Panc1 (cell line): ENCODE measurements around the gene CORO2B. TPM values are rescaled to one million over a fixed set of nuclear protein-coding genes. Genes with fewer than 3 reads are reported as not detected.

ENCODE experiments used
- ATAC-seq: fragments of 200-7000 bp; cut with Tn5 transposase; 2 replicates; pipeline ENCODE4 v1.9.1; 2020; ENCODE audit warnings: mild to moderate bottlenecking, moderate library complexity
- BruUV-seq: library from RNA; stranded (reverse); fragments of 400-500 nt; replicated peaks from 2 replicates; lab custom pipeline; 2021; lab: Mats Ljungman, UMichigan
- CTCF ChIA-PET: fragments of 300-600 bp; sonication (Branson Sonifier 250); formaldehyde crosslinking; loops from one replicate; lab custom pipeline; 2022; ENCODE audit warnings: antibody characterized with exemption; lab: Charles Lee
- POLR2A ChIA-PET: fragments of 300-600 bp; sonication (Branson Sonifier 250); formaldehyde crosslinking; loops from one replicate; lab custom pipeline; 2022; ENCODE audit warnings: antibody characterized with exemption; lab: Charles Lee
- DNase-seq: peaks from one replicate; pipeline ENCODE4 v3.0.0-alpha.2; 2010; ENCODE audit warnings: low read depth, low spot score
- H3K27ac ChIP-seq: 2 replicates; pipeline ENCODE4 v1.5.1; 2011; ENCODE audit warnings: mild to moderate bottlenecking, low read length, inconsistent platforms
- H3K27me3 ChIP-seq: fragments of 200-500 bp; sonication (Bioruptor generic); 2 replicates; pipeline ENCODE4 v1.6.0; 2014; ENCODE audit warnings: low read length, inconsistent platforms; ENCODE audit not compliant: control insufficient read depth, insufficient read depth
- H3K36me3 ChIP-seq: fragments of 200-500 bp; sonication (Bioruptor generic); 2 replicates; pipeline ENCODE4 v1.5.1; 2014; ENCODE audit warnings: inconsistent platforms, mild to moderate bottlenecking, low read length, moderate library complexity; ENCODE audit not compliant: control insufficient read depth, insufficient read depth
- H3K4me1 ChIP-seq: 2 replicates; pipeline ENCODE4 v1.5.1; 2011; ENCODE audit warnings: inconsistent platforms, mild to moderate bottlenecking, low read length, moderate library complexity; ENCODE audit not compliant: control insufficient read depth, insufficient read depth
- H3K4me3 ChIP-seq, 2 experiments: 2 replicates each; pipeline ENCODE4 v1.5.1; 2011 to 2012; ENCODE audit warnings: low read depth in 2 of 2, low read length in 2 of 2, mild to moderate bottlenecking in 2 of 2, inconsistent platforms in 1 of 2, moderate library complexity in 1 of 2
- H3K9me3 ChIP-seq: fragments of 200-500 bp; sonication (Bioruptor generic); 2 replicates; pipeline ENCODE4 v1.5.1; 2014; ENCODE audit warnings: low read depth, mild to moderate bottlenecking, inconsistent platforms, low read length, moderate library complexity; ENCODE audit not compliant: control insufficient read depth, insufficient read depth
- POLR2AphosphoS5 ChIP-seq: IDR thresholded peaks from 2 replicates; pipeline ENCODE4 v1.6.1; 2012; ENCODE audit warnings: mild to moderate bottlenecking, low read depth, low read length, moderate library complexity
- SIN3A ChIP-seq: IDR thresholded peaks from 2 replicates; pipeline ENCODE4 v1.6.1; 2012; ENCODE audit warnings: low read depth, mild to moderate bottlenecking, low read length, moderate library complexity, borderline replicate concordance; ENCODE audit not compliant: insufficient read depth
- TCF7L2 ChIP-seq: IDR thresholded peaks from 2 replicates; pipeline ENCODE4 v1.6.1; 2011; ENCODE audit warnings: mild to moderate bottlenecking, low read depth, low read length, inconsistent platforms
- in situ Hi-C: cut with HindIII; loops from 2 replicates; pipeline ENCODE4 v1.10.0; 2016; ENCODE audit warnings: low sequenced_read_pairs, low pct_unique_long_range_greater_than_20kb
- intact Hi-C: fragments of 100-400 bp; cut with micrococcal nuclease; formaldehyde crosslinking; loops from one replicate; pipeline ENCODE4 v1.10.0; 2022; ENCODE audit not compliant: unreplicated experiment
- total RNA-seq: library from RNA; stranded (reverse); gene quantifications from one replicate; pipeline ENCODE4 v1.2.1, GENCODE V29; 2021; ENCODE audit not compliant: unreplicated experiment
- TF ChIP-seq, protein P1 (sequence below): fragments of 450-650 bp; IDR thresholded peaks from 2 replicates; pipeline ENCODE4 v1.5.1; 2017; ENCODE audit warnings: mild to moderate bottlenecking
- TF ChIP-seq, protein P2 (sequence below), 2 experiments: IDR thresholded peaks; 2 replicates each; pipeline ENCODE4 v1.6.1; 2011 to 2012; ENCODE audit warnings: low read depth in 2 of 2, control low read depth in 1 of 2, low read length in 1 of 2, mild to moderate bottlenecking in 1 of 2, moderate library complexity in 1 of 2; ENCODE audit not compliant: insufficient read depth in 1 of 2

Gene CORO2B
- total RNA-seq, 1 experiment from 2014 or later = 0.36 TPM

DNA sequence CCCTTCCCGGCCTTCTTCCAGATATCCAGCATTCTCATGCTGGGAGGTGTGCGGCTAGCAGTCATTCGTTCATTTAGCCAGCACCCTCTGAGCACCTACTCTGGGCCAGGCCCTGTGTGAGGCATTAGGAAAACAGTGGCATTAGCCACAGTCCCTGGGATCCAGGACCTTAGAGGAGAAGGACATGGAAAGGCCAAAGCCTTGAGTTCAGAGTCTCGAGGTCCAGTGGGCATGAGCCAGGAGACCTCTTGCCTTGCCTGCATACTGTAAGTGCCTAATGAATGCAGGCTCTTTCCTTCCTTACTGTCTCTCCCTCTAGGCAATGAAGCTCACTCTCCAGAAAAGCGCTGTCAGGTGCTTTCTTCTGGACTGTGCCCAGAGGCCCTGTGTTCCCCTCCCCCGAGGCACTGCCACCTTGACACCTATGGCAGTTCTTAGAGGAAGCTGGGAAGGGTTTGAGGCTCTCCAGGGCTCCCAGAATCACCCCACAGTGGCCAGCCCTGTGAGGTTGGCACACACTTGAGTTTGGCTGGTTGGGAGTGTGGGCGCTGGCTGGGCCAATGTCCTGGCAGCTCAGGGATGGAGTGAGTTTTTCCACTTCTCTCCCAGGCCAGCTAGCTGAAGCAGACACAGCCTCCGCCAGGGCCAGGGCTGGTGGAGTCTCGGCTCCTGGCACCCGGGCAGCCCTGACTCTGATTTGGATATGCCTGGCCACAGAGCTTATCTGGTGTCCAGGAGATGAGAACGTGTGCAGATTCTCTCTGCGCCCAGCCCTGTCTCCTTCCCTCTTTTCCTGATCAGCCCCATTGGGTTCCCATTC, 5.4 kb downstream of the CORO2B start:
- CTCF ChIA-PET = interaction anchor here (0.6 kb wide), 1 partner anchor 73 kb away, joined by 4 read pairs; no protein-coding TSS in a partner anchor

DNA sequence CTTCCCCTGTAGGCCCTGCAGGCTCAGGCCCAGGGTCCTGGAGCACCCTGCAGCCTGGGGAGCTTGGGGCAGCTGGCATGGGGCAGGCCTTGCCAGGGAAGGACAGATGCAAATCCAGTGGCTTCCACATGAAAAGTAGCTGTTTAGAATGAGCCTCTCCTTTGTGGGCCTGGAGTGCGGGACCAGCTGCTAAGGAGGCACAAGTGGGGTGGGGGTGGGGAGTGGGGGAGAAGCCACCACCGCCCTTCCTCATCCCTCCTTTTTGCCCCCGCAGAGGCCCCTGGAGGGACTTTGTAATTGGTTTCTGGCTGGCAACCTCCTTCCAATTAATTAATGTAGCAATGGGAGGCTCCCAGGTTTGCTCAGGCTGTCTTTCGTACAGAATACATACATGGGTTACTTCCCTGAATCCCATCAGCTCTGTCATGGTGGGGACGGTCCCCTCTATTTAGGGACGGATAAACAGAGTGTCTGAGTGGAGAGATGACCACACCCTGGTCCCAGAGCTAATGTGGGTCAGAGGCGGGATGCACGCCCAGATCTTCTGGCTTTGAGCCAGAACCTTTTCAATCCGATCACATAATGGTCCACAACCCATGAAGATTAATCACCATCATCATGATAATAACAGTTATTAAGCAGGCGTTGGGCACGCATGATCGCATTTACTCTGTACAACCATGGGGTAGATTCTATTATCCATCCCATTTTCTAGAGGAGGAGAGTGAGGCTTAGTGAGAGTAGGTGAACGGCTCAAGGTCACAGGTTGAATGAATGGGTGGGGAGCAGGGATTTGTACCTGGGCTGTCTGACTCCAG, 6.2 kb downstream of the CORO2B start:
- CTCF ChIA-PET = interaction anchor here (0.6 kb wide), 1 partner anchor 72 kb away, joined by 4 read pairs; no protein-coding TSS in a partner anchor
- in situ Hi-C loops = no loop called here
- Histone ChIP-seq H3K27me3 (no peaks in the 10 kb centered on the region), H3K27ac (no peak overlapping the region), H3K36me3 (no peaks in the 10 kb centered on the region), H3K4me1 (0 out of 2 replicates have a peak, but pooled peaks cover 3% of the 10 kb centered on the region), H3K9me3 (no peaks in the 10 kb centered on the region), H3K4me3 (no peak overlapping the region)
- no TSS peak for BruUV-seq
- POLR2A ChIA-PET = no interaction called here
- ATAC-seq (no peak), DNase-seq (no peak)
- no peak for TF ChIP-seq TCF7L2
- TF ChIP-seq POLR2AphosphoS5 = no peak
- TF ChIP-seq, protein P1, sequence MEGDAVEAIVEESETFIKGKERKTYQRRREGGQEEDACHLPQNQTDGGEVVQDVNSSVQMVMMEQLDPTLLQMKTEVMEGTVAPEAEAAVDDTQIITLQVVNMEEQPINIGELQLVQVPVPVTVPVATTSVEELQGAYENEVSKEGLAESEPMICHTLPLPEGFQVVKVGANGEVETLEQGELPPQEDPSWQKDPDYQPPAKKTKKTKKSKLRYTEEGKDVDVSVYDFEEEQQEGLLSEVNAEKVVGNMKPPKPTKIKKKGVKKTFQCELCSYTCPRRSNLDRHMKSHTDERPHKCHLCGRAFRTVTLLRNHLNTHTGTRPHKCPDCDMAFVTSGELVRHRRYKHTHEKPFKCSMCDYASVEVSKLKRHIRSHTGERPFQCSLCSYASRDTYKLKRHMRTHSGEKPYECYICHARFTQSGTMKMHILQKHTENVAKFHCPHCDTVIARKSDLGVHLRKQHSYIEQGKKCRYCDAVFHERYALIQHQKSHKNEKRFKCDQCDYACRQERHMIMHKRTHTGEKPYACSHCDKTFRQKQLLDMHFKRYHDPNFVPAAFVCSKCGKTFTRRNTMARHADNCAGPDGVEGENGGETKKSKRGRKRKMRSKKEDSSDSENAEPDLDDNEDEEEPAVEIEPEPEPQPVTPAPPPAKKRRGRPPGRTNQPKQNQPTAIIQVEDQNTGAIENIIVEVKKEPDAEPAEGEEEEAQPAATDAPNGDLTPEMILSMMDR = no peak
- no peak for TF ChIP-seq SIN3A
- TF ChIP-seq, protein P2, sequence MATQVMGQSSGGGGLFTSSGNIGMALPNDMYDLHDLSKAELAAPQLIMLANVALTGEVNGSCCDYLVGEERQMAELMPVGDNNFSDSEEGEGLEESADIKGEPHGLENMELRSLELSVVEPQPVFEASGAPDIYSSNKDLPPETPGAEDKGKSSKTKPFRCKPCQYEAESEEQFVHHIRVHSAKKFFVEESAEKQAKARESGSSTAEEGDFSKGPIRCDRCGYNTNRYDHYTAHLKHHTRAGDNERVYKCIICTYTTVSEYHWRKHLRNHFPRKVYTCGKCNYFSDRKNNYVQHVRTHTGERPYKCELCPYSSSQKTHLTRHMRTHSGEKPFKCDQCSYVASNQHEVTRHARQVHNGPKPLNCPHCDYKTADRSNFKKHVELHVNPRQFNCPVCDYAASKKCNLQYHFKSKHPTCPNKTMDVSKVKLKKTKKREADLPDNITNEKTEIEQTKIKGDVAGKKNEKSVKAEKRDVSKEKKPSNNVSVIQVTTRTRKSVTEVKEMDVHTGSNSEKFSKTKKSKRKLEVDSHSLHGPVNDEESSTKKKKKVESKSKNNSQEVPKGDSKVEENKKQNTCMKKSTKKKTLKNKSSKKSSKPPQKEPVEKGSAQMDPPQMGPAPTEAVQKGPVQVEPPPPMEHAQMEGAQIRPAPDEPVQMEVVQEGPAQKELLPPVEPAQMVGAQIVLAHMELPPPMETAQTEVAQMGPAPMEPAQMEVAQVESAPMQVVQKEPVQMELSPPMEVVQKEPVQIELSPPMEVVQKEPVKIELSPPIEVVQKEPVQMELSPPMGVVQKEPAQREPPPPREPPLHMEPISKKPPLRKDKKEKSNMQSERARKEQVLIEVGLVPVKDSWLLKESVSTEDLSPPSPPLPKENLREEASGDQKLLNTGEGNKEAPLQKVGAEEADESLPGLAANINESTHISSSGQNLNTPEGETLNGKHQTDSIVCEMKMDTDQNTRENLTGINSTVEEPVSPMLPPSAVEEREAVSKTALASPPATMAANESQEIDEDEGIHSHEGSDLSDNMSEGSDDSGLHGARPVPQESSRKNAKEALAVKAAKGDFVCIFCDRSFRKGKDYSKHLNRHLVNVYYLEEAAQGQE (IDR thresholded peaks at IDR 0.05; ENCODE audit: insufficient read depth in 1 of 2, low read depth in 2 of 2, low read length in 1 of 2) = no peak
- intact Hi-C loops = no loop called here

More for the DNA sequence above, 5.4 kb downstream of the CORO2B start:
- H3K4me1 ChIP-seq = peaks cover 3% of the 10 kb centered on the region; the same call in 1 of the 2 replicates
- H3K36me3 ChIP-seq = no peaks in the 10 kb centered on the region
- no peak overlapping the region for H3K27ac ChIP-seq
- POLR2A ChIA-PET = no interaction called here
- H3K9me3 ChIP-seq = no peaks in the 10 kb centered on the region
- H3K27me3 ChIP-seq = no peaks in the 10 kb centered on the region
- H3K4me3 ChIP-seq = no peak overlapping the region
- ATAC-seq (no peak), DNase-seq (no peak)
- BruUV-seq = no TSS peak
- TF ChIP-seq TCF7L2 = no peak
- TF ChIP-seq, protein P2 (IDR thresholded peaks at IDR 0.05; ENCODE audit: insufficient read depth in 1 of 2, low read depth in 2 of 2, low read length in 1 of 2) = no peak
- TF ChIP-seq POLR2AphosphoS5 = no peak
- TF ChIP-seq, protein P1 = no peak
- TF ChIP-seq SIN3A = no peak
- in situ Hi-C loops = no loop called here
- intact Hi-C loops = no loop called here
